HCT116 (cell line): ENCODE measurements around the gene LIPE. TPM values are rescaled to one million over a fixed set of nuclear protein-coding genes. Genes with fewer than 3 reads are reported as not detected.
A peak's percentile ranks its signal among the peaks of the same experiment; 100 is the strongest.

Experiments used
- ATAC-seq: fragments of 200-7000 bp; cut with Tn5 transposase; 2 replicates; pipeline ENCODE4 v1.9.1; 2020; ENCODE audit warnings: mild to moderate bottlenecking, moderate library complexity
- BruUV-seq: library from RNA; stranded (reverse); fragments of 400-500 nt; replicated peaks from 2 replicates; lab custom pipeline; 2021; lab: Mats Ljungman, UMichigan
- CTCF ChIA-PET: fragments of 300-600 bp; sonication (Branson Sonifier 250); formaldehyde crosslinking; loops from one replicate; lab custom pipeline; 2021; ENCODE audit warnings: antibody characterized with exemption; lab: Charles Lee
- POLR2A ChIA-PET: fragments of 300-600, 350-600 bp; sonication (Branson Sonifier 250); formaldehyde crosslinking; loops from one replicate; lab custom pipeline; 2021; ENCODE audit warnings: antibody characterized with exemption; lab: Charles Lee
- RAD21 ChIA-PET, 2 experiments: fragments of 300-600 bp; sonication (Branson Sonifier 250); formaldehyde crosslinking; loops; one replicate each; lab custom pipeline; 2023; ENCODE audit warnings: low total read pairs in 2 of 2; ENCODE audit not compliant: uncharacterized antibody in 2 of 2, unreplicated experiment in 2 of 2, low non-redundant PET in 1 of 2; lab: Charles Lee
- DNase-seq: peaks from one replicate; pipeline ENCODE4 v3.0.0-alpha.2; 2010; ENCODE audit warnings: low read depth, low spot score
- H2AFZ ChIP-seq: fragments of 200-600 bp; shearing (Covaris generic), sonication (generic); 2 replicates; pipeline ENCODE4 v1.6.1; 2017; ENCODE audit warnings: low read depth, mixed run types, mixed read lengths, antibody characterized with exemption, low read length; ENCODE audit not compliant: poor library complexity, severe bottlenecking
- H3K27ac ChIP-seq: 2 replicates; pipeline ENCODE4 v1.5.1; 2012; ENCODE audit warnings: low read depth, low read length
- H3K27me3 ChIP-seq: fragments of 200-600 bp; sonication (generic); 2 replicates; pipeline ENCODE4 v1.6.1; 2016; ENCODE audit warnings: mixed run types, low read length, mixed read lengths; ENCODE audit not compliant: insufficient read depth
- H3K36me3 ChIP-seq, 2 experiments: fragments of 200-500 bp in 1 of 2; fragments of 200-600 bp in 1 of 2; sonication (Bioruptor generic) in 1 of 2; sonication (generic) in 1 of 2; 2 replicates each; pipeline versions ENCODE4 v1.5.1 to v1.6.1; 2014 to 2016; ENCODE audit warnings: low read length in 2 of 2, inconsistent platforms in 1 of 2, mixed read lengths in 1 of 2, mixed run types in 1 of 2; ENCODE audit not compliant: insufficient read depth in 2 of 2, control insufficient read depth in 1 of 2
- H3K4me1 ChIP-seq, 2 experiments: fragments of 200-600 bp in 1 of 2; sonication (generic) in 1 of 2; 2 replicates each; pipeline versions ENCODE4 v1.5.1 to v1.6.1; 2012 to 2017; ENCODE audit warnings: low read length in 2 of 2, inconsistent platforms in 1 of 2, mild to moderate bottlenecking in 1 of 2, mixed read lengths in 1 of 2, mixed run types in 1 of 2, moderate library complexity in 1 of 2; ENCODE audit not compliant: insufficient read depth in 2 of 2, control insufficient read depth in 1 of 2
- H3K4me2 ChIP-seq: fragments of 200-600 bp; sonication (generic); 2 replicates; pipeline ENCODE4 v1.6.1; 2017; ENCODE audit warnings: mixed run types, low read length, mixed read lengths
- H3K4me3 ChIP-seq, 2 experiments: fragments of 200-600 bp in 1 of 2; sonication (generic) in 1 of 2; replicated peaks in 1 of 2; 2 replicates each; pipeline ENCODE4 v1.5.1; 2011 to 2016; ENCODE audit warnings: low read length in 2 of 2, control low read depth in 1 of 2, low read depth in 1 of 2, mild to moderate bottlenecking in 1 of 2, mixed read lengths in 1 of 2, mixed run types in 1 of 2
- H3K79me2 ChIP-seq: fragments of 200-600 bp; sonication (generic); 2 replicates; pipeline ENCODE4 v1.6.1; 2017; ENCODE audit warnings: mild to moderate bottlenecking, mixed run types, low read length, moderate library complexity, mixed read lengths; ENCODE audit not compliant: insufficient read depth
- H3K9ac ChIP-seq: fragments of 200-600 bp; sonication (generic); 2 replicates; pipeline ENCODE4 v1.6.1; 2016; ENCODE audit warnings: low read length, mixed read lengths
- H3K9me2 ChIP-seq: fragments of 200-600 bp; sonication (generic), shearing (Covaris generic); 2 replicates; pipeline ENCODE4 v1.6.1; 2017; ENCODE audit warnings: mixed run types, mild to moderate bottlenecking, moderate library complexity; ENCODE audit not compliant: insufficient read depth
- H3K9me3 ChIP-seq, 2 experiments: fragments of 200-500 bp in 1 of 2; fragments of 200-600 bp in 1 of 2; sonication (Bioruptor generic) in 1 of 2; sonication (generic) in 1 of 2; 2 replicates each; pipeline ENCODE4 v1.6.1; 2014 to 2017; ENCODE audit warnings: low read length in 2 of 2, mixed read lengths in 2 of 2, inconsistent platforms in 1 of 2, low read depth in 1 of 2, mild to moderate bottlenecking in 1 of 2, mixed run types in 1 of 2, moderate library complexity in 1 of 2; ENCODE audit not compliant: control insufficient read depth in 1 of 2, insufficient read depth in 1 of 2
- H4K20me1 ChIP-seq: fragments of 200-600 bp; sonication (generic), shearing (Covaris generic); 2 replicates; pipeline ENCODE4 v1.6.1; 2017; ENCODE audit warnings: mixed run types, mild to moderate bottlenecking, moderate library complexity; ENCODE audit not compliant: insufficient read depth
- CBX3 ChIP-seq: IDR thresholded peaks from 2 replicates; pipeline ENCODE4 v1.6.1; 2012; ENCODE audit warnings: low read depth
- ELF1 ChIP-seq: IDR thresholded peaks from 2 replicates; pipeline ENCODE4 v1.6.1; 2012; ENCODE audit warnings: low read depth, borderline replicate concordance
- POLR2A ChIP-seq: IDR thresholded peaks from 2 replicates; pipeline ENCODE4 v1.7.0; 2011; ENCODE audit warnings: borderline replicate concordance; ENCODE audit not compliant: insufficient read depth, insufficient read length; ENCODE audit errors: extremely low read depth
- POLR2AphosphoS5 ChIP-seq: IDR thresholded peaks from 2 replicates; pipeline ENCODE4 v1.6.1; 2011; ENCODE audit warnings: mild to moderate bottlenecking, low read depth, low read length, moderate library complexity
- SP1 ChIP-seq: IDR thresholded peaks from 2 replicates; pipeline ENCODE4 v1.6.1; 2012; ENCODE audit warnings: low read depth
- TCF7L2 ChIP-seq: IDR thresholded peaks from 2 replicates; pipeline ENCODE4 v1.7.0; 2011; ENCODE audit warnings: borderline replicate concordance, inconsistent platforms; ENCODE audit not compliant: insufficient read depth, insufficient read length; ENCODE audit errors: extremely low read depth
- ZFX ChIP-seq: fragments of 450-650 bp; IDR thresholded peaks from 2 replicates; pipeline ENCODE4 v1.6.1; 2017
- intact Hi-C: fragments of 100-400 bp; cut with micrococcal nuclease; formaldehyde crosslinking; loops from 2 replicates; pipeline ENCODE4 v1.10.0; 2022
- total RNA-seq: library from RNA; stranded (reverse); gene quantifications from one replicate; pipeline ENCODE4 v1.2.1, GENCODE V29; 2021; ENCODE audit not compliant: unreplicated experiment

Gene LIPE
- total RNA-seq, 1 experiment from 2014 or later, result 11.3 TPM

- 0 out of 2 replicates have a peak, but pooled peaks have one; percentile 26 for TF ChIP-seq ZFX
- TF ChIP-seq, all 23 proteins: peak for 3
Observed at GRCh38 chr19:42397263-42398166, 29.7 kb downstream of the LIPE start (continued).

- Histone ChIP-seq H2AFZ (peak overlapping the region; percentile 75), H3K4me1 (peaks cover 10 to 39% of the 10 kb centered on the region in 2 experiments), H3K4me2 (peak overlapping the region; percentile 93), H3K9ac (peak overlapping the region; percentile 90), H3K36me3 (no peaks in the 10 kb centered on the region), H3K79me2 (peaks cover 29% of the 10 kb centered on the region), H3K9me3 (no peaks in the 10 kb centered on the region), H3K9me2 (no peaks in the 10 kb centered on the region), H3K4me3 (peak overlapping the region; percentile 88 to 90), H3K27ac (peak overlapping the region; percentile 82), H3K27me3 (no peaks in the 10 kb centered on the region), H4K20me1 (no peaks in the 10 kb centered on the region)
- ChIA-PET CTCF (interaction anchor here (0.6 to 2.0 kb wide), 5 partner anchors 10 to 283 kb away, joined by 3 to 8 read pairs (median 3); no protein-coding TSS in a partner anchor), POLR2A (interaction anchor here (0.6 to 2.2 kb wide), 13 partner anchors 8 to 161 kb away, joined by 3 to 11 read pairs (median 3); partner anchors contain the start of gene GSK3A), RAD21 (no interaction called here)
- DNase-seq, result peak; percentile 98
- ATAC-seq, result peak; percentile 95
- TSS peak; percentile 96 for BruUV-seq
- intact Hi-C loops, result loop anchor here (5.0 kb wide), 2 partner anchors 154 to 289 kb away; partner anchors contain the start of gene GSK3A
- TF ChIP-seq CBX3 (no peak), SP1 (peak; percentile 99), TCF7L2 (peak; percentile 80), ELF1 (no peak; the same call in 1 of the 2 replicates), POLR2A (peak; percentile 94), POLR2AphosphoS5 (peak; percentile 90), ZFX (peak; percentile 55; the same call in 1 of the 2 replicates)
Observed at GRCh38 chr19:42396381-42397262, 30.6 kb downstream of the LIPE start.
